Activated CD4-positive, alpha-beta T cell treated with anti-CD3 and anti-CD28 coated beads, Interleukin-2, amount 50 U/mL, for 1 hour (primary cell): ENCODE results near the gene COG5.
A peak's percentile ranks its signal among the peaks of the same experiment; 100 is the strongest.

ENCODE experiments used
- DNase-seq: peaks from one replicate; pipeline ENCODE4 v3.0.0-alpha.2; 2020

COG5 gene

GRCh38 chr7:107563775-107564552 is at the start of gene COG5, which contains the start of gene DUS4L:
Gene COG5, minus strand, starts transcription at chr7:107563920. Its CDS starts 24 bp downstream, at chr7:107563896.
Gene DUS4L, plus strand, starts transcription at chr7:107563971. Its CDS starts 3,100 bp downstream, at chr7:107567071.
- peak; percentile 84 for DNase-seq

- no peak for DNase-seq
Measured at GRCh38 chr7:107613439-107613838, 49.7 kb upstream of the COG5 start.

GRCh38 chr7:107610323-107610722 is 46.6 kb upstream of the COG5 start:
- no peak for DNase-seq

- DNase-seq, result no peak
Measured at GRCh38 chr7:107609811-107610261, 46.1 kb upstream of the COG5 start.

- no peak for DNase-seq
Measured at GRCh38 chr7:107606303-107606702, 42.6 kb upstream of the COG5 start.

- no peak for DNase-seq
Measured at GRCh38 chr7:107605218-107605815, 41.6 kb upstream of the COG5 start.

GRCh38 chr7:107600816-107601215 is 37.1 kb upstream of the COG5 start:
- no peak for DNase-seq

GRCh38 chr7:107599262-107599661 is 35.5 kb upstream of the COG5 start:
- no peak for DNase-seq

- no peak for DNase-seq
Measured at GRCh38 chr7:107597953-107598352, 34.2 kb upstream of the COG5 start.

GRCh38 chr7:107597582-107597916 is 33.8 kb upstream of the COG5 start:
- DNase-seq, result no peak

- DNase-seq, result no peak
Measured at GRCh38 chr7:107596881-107597581, 33.3 kb upstream of the COG5 start.

GRCh38 chr7:107594961-107595737 is 31.4 kb upstream of the COG5 start:
- no peak for DNase-seq

- DNase-seq, result no peak
Measured at GRCh38 chr7:107593025-107593410, 29.3 kb upstream of the COG5 start.

- no peak for DNase-seq
Measured at GRCh38 chr7:107592361-107593024, 28.8 kb upstream of the COG5 start.

- no peak for DNase-seq
Measured at GRCh38 chr7:107591421-107591820, 27.7 kb upstream of the COG5 start.

GRCh38 chr7:107588529-107589130 is 24.9 kb upstream of the COG5 start:
- DNase-seq, result no peak

GRCh38 chr7:107584716-107585115 is 21.0 kb upstream of the COG5 start:
- no peak for DNase-seq

GRCh38 chr7:107582875-107583274 is 19.2 kb upstream of the COG5 start:
- DNase-seq, result no peak

- DNase-seq, result no peak
Measured at GRCh38 chr7:107581387-107582013, 17.8 kb upstream of the COG5 start.

- DNase-seq, result no peak
Measured at GRCh38 chr7:107580716-107581383, 17.1 kb upstream of the COG5 start.
